ENCODE data around the gene FLVCR2. TPM values are rescaled to one million over a fixed set of nuclear protein-coding genes. Genes with fewer than 3 reads are reported as not detected.

The FLVCR2 gene
- polyA plus RNA-seq, 1 donor from 2014 or later, result not detected

- Histone ChIP-seq H3K27ac (ENCODE audit: low read length) (no peak overlapping the region), H3K4me2 (ENCODE audit: low read length) (no peak overlapping the region), H3K27me3 (ENCODE audit: insufficient read depth, low read depth, low read length) (no peaks in the 10 kb centered on the region), H3K79me2 (replicated peaks; ENCODE audit: insufficient read depth, low read length) (no peaks in the 10 kb centered on the region), H4K20me1 (ENCODE audit: insufficient read depth) (no peaks in the 10 kb centered on the region), H3K4me3 (ENCODE audit: low read length) (no peak overlapping the region), H3K9me3 (ENCODE audit: low read length) (no peaks in the 10 kb centered on the region), H2AFZ (ENCODE audit: low read depth, low read length) (no peak overlapping the region), H3K9me2 (ENCODE audit: insufficient read depth, low read length) (no peaks in the 10 kb centered on the region), H3K9ac (ENCODE audit: low read length) (no peak overlapping the region), H3K36me3 (ENCODE audit: insufficient read depth, low read length) (no peaks in the 10 kb centered on the region), H3F3A (ENCODE audit: insufficient read depth, low read length, poor library complexity, severe bottlenecking) (no peaks in the 10 kb centered on the region)
- TF ChIP-seq EP300 (conservative IDR thresholded peaks at IDR 0.05; ENCODE audit: poor library complexity, severe bottlenecking) (no peak), EZH2 (IDR thresholded peaks at IDR 0.05; ENCODE audit: borderline replicate concordance, insufficient read depth, low read length, poor library complexity, severe bottlenecking) (no peak), CTCF (IDR thresholded peaks at IDR 0.05; ENCODE audit: poor library complexity, severe bottlenecking) (no peak), MXI1 (conservative IDR thresholded peaks at IDR 0.05; ENCODE audit: poor library complexity, severe bottlenecking) (no peak), SMC3 (conservative IDR thresholded peaks at IDR 0.05; ENCODE audit: poor library complexity) (no peak), POLR2AphosphoS5 (IDR thresholded peaks at IDR 0.05) (no peak), TAF1 (IDR thresholded peaks at IDR 0.05; ENCODE audit: low read depth) (no peak), RAD21 (conservative IDR thresholded peaks at IDR 0.05) (no peak), REST (IDR thresholded peaks at IDR 0.05; ENCODE audit: borderline replicate concordance) (no peak)
Measured at GRCh38 chr14:75602503-75602902, 24.1 kb downstream of the FLVCR2 start.

- TF ChIP-seq POLR2AphosphoS5 (IDR thresholded peaks at IDR 0.05), result no peak
- TF ChIP-seq CTCF (IDR thresholded peaks at IDR 0.05; ENCODE audit: poor library complexity, severe bottlenecking), result no peak
- no peak for TF ChIP-seq MXI1 (conservative IDR thresholded peaks at IDR 0.05; ENCODE audit: poor library complexity, severe bottlenecking)
- TF ChIP-seq REST (IDR thresholded peaks at IDR 0.05; ENCODE audit: borderline replicate concordance), result no peak
- TF ChIP-seq TAF1 (IDR thresholded peaks at IDR 0.05; ENCODE audit: low read depth), result no peak
- TF ChIP-seq EZH2 (IDR thresholded peaks at IDR 0.05; ENCODE audit: borderline replicate concordance, insufficient read depth, low read length, poor library complexity, severe bottlenecking), result no peak
- TF ChIP-seq SMC3 (conservative IDR thresholded peaks at IDR 0.05; ENCODE audit: poor library complexity), result no peak
- no peak for TF ChIP-seq EP300 (conservative IDR thresholded peaks at IDR 0.05; ENCODE audit: poor library complexity, severe bottlenecking)
- no peak for TF ChIP-seq RAD21 (conservative IDR thresholded peaks at IDR 0.05)
- H3K27ac ChIP-seq (ENCODE audit: low read length), result no peak overlapping the region
- H3K9me2 ChIP-seq (ENCODE audit: insufficient read depth, low read length), result no peaks in the 10 kb centered on the region
- no peaks in the 10 kb centered on the region for H3K27me3 ChIP-seq (ENCODE audit: insufficient read depth, low read depth, low read length)
- no peaks in the 10 kb centered on the region for H3K79me2 ChIP-seq (replicated peaks; ENCODE audit: insufficient read depth, low read length)
- no peaks in the 10 kb centered on the region for H3K9me3 ChIP-seq (ENCODE audit: low read length)
- H3K36me3 ChIP-seq (ENCODE audit: insufficient read depth, low read length), result no peaks in the 10 kb centered on the region
- no peak overlapping the region for H3K4me2 ChIP-seq (ENCODE audit: low read length)
- no peaks in the 10 kb centered on the region for H3F3A ChIP-seq (ENCODE audit: insufficient read depth, low read length, poor library complexity, severe bottlenecking)
- H4K20me1 ChIP-seq (ENCODE audit: insufficient read depth), result no peaks in the 10 kb centered on the region
- H3K9ac ChIP-seq (ENCODE audit: low read length), result no peak overlapping the region
- no peak overlapping the region for H3K4me3 ChIP-seq (ENCODE audit: low read length)
- H2AFZ ChIP-seq (ENCODE audit: low read depth, low read length), result no peak overlapping the region
Measured at GRCh38 chr14:75604979-75605851, 26.8 kb downstream of the FLVCR2 start.

All from neural cell (in vitro differentiated cells).